Gastroesophageal sphincter (tissue), 4 donors: ENCODE measurements around the gene WIPF2. TPM values are rescaled to one million over a fixed set of nuclear protein-coding genes. Genes with fewer than 3 reads are reported as not detected.
"Not testable (repeated sequence)": the region's sequence is repeated elsewhere in the genome, so short reads cannot be mapped to it uniquely, and the experiment has no call there.

Source experiments
- ATAC-seq: fragments of 150-250 bp; one replicate; pipeline ENCODE4 v1.9.1; 2016; ENCODE audit warnings: mild to moderate bottlenecking, moderate library complexity
- H3K27ac ChIP-seq, 4 donors: fragments of 200-600 bp; sonication (generic) in 3 of 4; 1 replicate in 3 of 4; 2 replicates in 1 of 4; pipeline ENCODE4 v1.5.1; 2016 to 2019
- H3K27me3 ChIP-seq: fragments of 200-600 bp; sonication (generic); one replicate; pipeline ENCODE4 v1.5.1; 2019
- H3K36me3 ChIP-seq, 2 donors: fragments of 200-600 bp; sonication (generic); one replicate each; pipeline ENCODE4 v1.5.1; 2019; ENCODE audit warnings: control low read depth in 1 of 2
- H3K4me1 ChIP-seq, 3 donors: fragments of 200-600 bp; sonication (generic); 1 replicate in 2 of 3; 2 replicates in 1 of 3; pipeline ENCODE4 v1.5.1; 2016 to 2019; ENCODE audit warnings: control low read depth in 2 of 3
- H3K4me3 ChIP-seq, 2 donors: fragments of 200-600 bp; sonication (generic); one replicate each; pipeline ENCODE4 v1.5.1; 2019; ENCODE audit warnings: mild to moderate bottlenecking in 1 of 2, moderate library complexity in 1 of 2
- H3K9me3 ChIP-seq, 3 donors: fragments of 200-600 bp; sonication (generic); one replicate each; pipeline ENCODE4 v1.5.1; 2017 to 2019; ENCODE audit warnings: control low read depth in 2 of 3
- CTCF ChIP-seq, 4 experiments: fragments of 200-600 bp in 2 of 4; fragments of 450-650 bp in 2 of 4; sonication (generic) in 1 of 4; IDR thresholded peaks; one replicate each; pipeline ENCODE4 v1.5.1; 2017 to 2019; ENCODE audit warnings: antibody characterized with exemption in 4 of 4, mild to moderate bottlenecking in 2 of 4, moderate library complexity in 2 of 4
- EP300 ChIP-seq: sonication (generic); formaldehyde crosslinking; IDR thresholded peaks from one replicate; pipeline ENCODE4 v1.6.1; 2017; ENCODE audit warnings: antibody characterized with exemption, mild to moderate bottlenecking
- POLR2A ChIP-seq, 2 donors: fragments of 450-650 bp; IDR thresholded peaks; one replicate each; pipeline ENCODE4 v1.6.1; 2017; ENCODE audit warnings: antibody characterized with exemption in 2 of 2, mild to moderate bottlenecking in 2 of 2, moderate library complexity in 1 of 2
- POLR2AphosphoS5 ChIP-seq: sonication (generic); formaldehyde crosslinking; IDR thresholded peaks from one replicate; pipeline ENCODE4 v1.6.1; 2017; ENCODE audit warnings: antibody characterized with exemption
- WGBS, 2 donors: methylation state at CpG; one replicate each; pipeline ENCODE4 v1.1.5; 2018; ENCODE audit warnings: low coverage in 1 of 2; 5-methylcytosine and 5-hydroxymethylcytosine counted together
- total RNA-seq, 4 donors: library from RNA; depleted of rRNA; stranded (reverse); fragments of >200 nt; gene quantifications; one replicate each; pipeline ENCODE4 v1.1.0, GENCODE V29; 2016

Gene WIPF2
- total RNA-seq, 4 donors from 2014 or later = 10.2 to 18.2 (median 13.5) TPM

- Histone ChIP-seq H3K9me3 (no peaks in the 10 kb centered on the region), H3K36me3 (no peaks in the 10 kb centered on the region), H3K4me3 (no peak overlapping the region), H3K27ac (peak overlapping the region in 3 of 4 donors; percentile 48 to 65 (median 63)), H3K27me3 (no peaks in the 10 kb centered on the region), H3K4me1 (peaks cover 0 to 23% (median 3%) of the 10 kb centered on the region in 3 donors)
- TF ChIP-seq POLR2A (IDR thresholded peaks at IDR 0.05) (no peak), POLR2AphosphoS5 (peak; percentile 11), CTCF (IDR thresholded peaks at IDR 0.05) (no peak), EP300 (no peak)
- ATAC-seq = peak; percentile 82
- 41 to 57% methylated on average over 1 of the region's 1 CpG for WGBS, 2 donors
Measured at GRCh38 chr17:40293363-40293762, 74.3 kb downstream of the WIPF2 start.

- H3K27ac ChIP-seq = no peak overlapping the region
- no peaks in the 10 kb centered on the region for H3K27me3 ChIP-seq
- no peaks in the 10 kb centered on the region for H3K36me3 ChIP-seq
- ATAC-seq = no peak
- no peak overlapping the region for H3K4me3 ChIP-seq
- H3K4me1 ChIP-seq = peaks cover 0 to 28% (median 4%) of the 10 kb centered on the region in 3 donors
- 73 to 76% methylated on average over 5 of the region's 5 CpGs for WGBS, 2 donors
- no peaks in the 10 kb centered on the region for H3K9me3 ChIP-seq
- no peak for TF ChIP-seq EP300
- TF ChIP-seq CTCF (IDR thresholded peaks at IDR 0.05) = no peak
- TF ChIP-seq POLR2AphosphoS5 = no peak
- TF ChIP-seq POLR2A (IDR thresholded peaks at IDR 0.05) = no peak
Measured at GRCh38 chr17:40295488-40296436, 76.7 kb downstream of the WIPF2 start.

- no peak for ATAC-seq
- Histone ChIP-seq H3K4me3 (no peak overlapping the region), H3K27me3 (no peaks in the 10 kb centered on the region), H3K27ac (no peak overlapping the region), H3K9me3 (no peaks in the 10 kb centered on the region), H3K4me1 (peaks cover 0 to 23% (median 4%) of the 10 kb centered on the region in 3 donors), H3K36me3 (no peaks in the 10 kb centered on the region)
- TF ChIP-seq EP300 (no peak), CTCF (IDR thresholded peaks at IDR 0.05) (no peak), POLR2A (IDR thresholded peaks at IDR 0.05) (no peak), POLR2AphosphoS5 (no peak)
- WGBS, 2 donors = 70 to 81% methylated on average over 2 of the region's 2 CpGs
Measured at GRCh38 chr17:40297511-40297910, 78.4 kb downstream of the WIPF2 start.

GRCh38 chr17:40298726-40299125, 79.6 kb downstream of the WIPF2 start:
- no peaks in the 10 kb centered on the region for H3K36me3 ChIP-seq
- no peak overlapping the region for H3K4me3 ChIP-seq
- TF ChIP-seq EP300 (no peak), POLR2AphosphoS5 (no peak), CTCF (IDR thresholded peaks at IDR 0.05) (no peak), POLR2A (IDR thresholded peaks at IDR 0.05) (no peak)
- WGBS, 2 donors = 16 to 19% methylated on average over 3 of the region's 3 CpGs
- H3K9me3 ChIP-seq = no peaks in the 10 kb centered on the region
- ATAC-seq = no peak
- peaks cover 6 to 32% (median 11%) of the 10 kb centered on the region in 3 donors for H3K4me1 ChIP-seq
- H3K27me3 ChIP-seq = no peaks in the 10 kb centered on the region
- H3K27ac ChIP-seq = peak overlapping the region in 1 of 4 donors; percentile 48

- not testable (repeated sequence) for H3K36me3 ChIP-seq, H3K27me3 ChIP-seq, ATAC-seq, H3K9me3 ChIP-seq, H3K4me3 ChIP-seq
- peaks cover 10 to 38% (median 15%) of the 10 kb centered on the region in 3 donors for H3K4me1 ChIP-seq
- H3K27ac ChIP-seq = peak overlapping the region in 2 of 4 donors; percentile 21 to 44
- 80 to 81% methylated on average over 2 to 7 of the region's 7 CpGs for WGBS, 2 donors
Measured at GRCh38 chr17:40299159-40299757, 80.2 kb downstream of the WIPF2 start.
